ENCODE results near the gene TSPAN18.

- TF ChIP-seq CTCF (IDR thresholded peaks at IDR 0.05) (no peak), POLR2A (IDR thresholded peaks at IDR 0.05) (no peak)
Measured at GRCh38 chr11:44698252-44698912, 28.4 kb upstream of the TSPAN18 start.

Measured in breast epithelium (tissue), 3 donors.